IPS-NIHi11 (cell line): ENCODE data around the gene HERC5.
A peak's percentile ranks its signal among the peaks of the same experiment; 100 is the strongest.
"Not testable (repeated sequence)": the region's sequence is repeated elsewhere in the genome, so short reads cannot be mapped to it uniquely, and the experiment has no call there.

Experiments
- DNase-seq: peaks from one replicate; pipeline ENCODE4 v3.0.0; 2012; ENCODE audit warnings: mixed read lengths, low spot score

The HERC5 gene

GRCh38 chr4:88522702-88523324 lies 65.9 kb downstream of the HERC5 start:
- peak; percentile 22 for DNase-seq

- DNase-seq = peak; percentile 93
Measured at GRCh38 chr4:88523325-88524129, 66.6 kb downstream of the HERC5 start, which contains the start of gene PYURF. Gene PYURF (minus strand): TSS chr4:88523776. CDS start chr4:88523700, 76 bp downstream.

GRCh38 chr4:88524171-88524570 lies 67.3 kb downstream of the HERC5 start:
- no peak for DNase-seq

- DNase-seq = no peak
Measured at GRCh38 chr4:88526221-88526815, 69.4 kb downstream of the HERC5 start.

GRCh38 chr4:88527787-88528186 lies 70.9 kb downstream of the HERC5 start:
- no peak for DNase-seq

- no peak for DNase-seq
Measured at GRCh38 chr4:88528861-88529260, 71.9 kb downstream of the HERC5 start.

- no peak for DNase-seq
Measured at GRCh38 chr4:88531549-88531948, 74.6 kb downstream of the HERC5 start.

- DNase-seq = no peak
Measured at GRCh38 chr4:88533088-88533790, 76.3 kb downstream of the HERC5 start.

- DNase-seq = no peak
Measured at GRCh38 chr4:88533937-88534750, 77.2 kb downstream of the HERC5 start.

- no peak for DNase-seq
Measured at GRCh38 chr4:88535090-88535755, 78.3 kb downstream of the HERC5 start.

GRCh38 chr4:88537709-88538108 lies 80.8 kb downstream of the HERC5 start:
- no peak for DNase-seq

GRCh38 chr4:88539322-88540068 lies 82.6 kb downstream of the HERC5 start:
- DNase-seq = not testable (repeated sequence)

GRCh38 chr4:88549815-88550214 lies 92.9 kb downstream of the HERC5 start:
- no peak for DNase-seq
